ENCODE data around the gene RGS7BP.

DNA sequence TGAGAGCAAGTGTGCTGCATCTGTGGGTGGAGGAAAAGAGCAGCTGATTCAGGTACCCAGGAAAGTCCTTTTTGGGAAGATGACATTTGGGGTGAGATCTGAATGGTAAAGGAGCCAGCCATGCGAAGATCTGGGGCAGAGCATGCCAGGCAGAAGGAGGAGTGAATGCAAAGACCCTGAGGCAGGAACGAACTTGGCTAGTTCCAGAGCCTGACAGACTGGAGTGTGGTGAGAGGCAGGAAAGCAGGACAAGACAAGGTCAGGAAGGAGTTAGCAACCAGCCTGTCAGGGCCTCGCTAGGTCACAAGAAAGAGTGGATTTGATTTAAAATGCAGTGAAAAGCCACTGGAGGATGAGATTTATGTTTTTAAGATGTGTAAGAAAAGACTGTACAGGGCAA, 28.2 kb downstream of the RGS7BP start:
- TF ChIP-seq, protein P1, sequence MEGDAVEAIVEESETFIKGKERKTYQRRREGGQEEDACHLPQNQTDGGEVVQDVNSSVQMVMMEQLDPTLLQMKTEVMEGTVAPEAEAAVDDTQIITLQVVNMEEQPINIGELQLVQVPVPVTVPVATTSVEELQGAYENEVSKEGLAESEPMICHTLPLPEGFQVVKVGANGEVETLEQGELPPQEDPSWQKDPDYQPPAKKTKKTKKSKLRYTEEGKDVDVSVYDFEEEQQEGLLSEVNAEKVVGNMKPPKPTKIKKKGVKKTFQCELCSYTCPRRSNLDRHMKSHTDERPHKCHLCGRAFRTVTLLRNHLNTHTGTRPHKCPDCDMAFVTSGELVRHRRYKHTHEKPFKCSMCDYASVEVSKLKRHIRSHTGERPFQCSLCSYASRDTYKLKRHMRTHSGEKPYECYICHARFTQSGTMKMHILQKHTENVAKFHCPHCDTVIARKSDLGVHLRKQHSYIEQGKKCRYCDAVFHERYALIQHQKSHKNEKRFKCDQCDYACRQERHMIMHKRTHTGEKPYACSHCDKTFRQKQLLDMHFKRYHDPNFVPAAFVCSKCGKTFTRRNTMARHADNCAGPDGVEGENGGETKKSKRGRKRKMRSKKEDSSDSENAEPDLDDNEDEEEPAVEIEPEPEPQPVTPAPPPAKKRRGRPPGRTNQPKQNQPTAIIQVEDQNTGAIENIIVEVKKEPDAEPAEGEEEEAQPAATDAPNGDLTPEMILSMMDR (IDR thresholded peaks at IDR 0.05): no peak
- TF ChIP-seq POLR2A (IDR thresholded peaks at IDR 0.05): no peak
